ENCODE results near the gene SCARB1.

Gene SCARB1

GRCh38 chr12:124804011-124804621 lies 59.5 kb downstream of the SCARB1 start:
- peak overlapping the region; percentile 53 for H3K27ac ChIP-seq (ENCODE audit: low read length)
- H3K36me3 ChIP-seq (ENCODE audit: control insufficient read depth in 2 of 2, insufficient read depth in 2 of 2, low read length in 2 of 2) = peaks cover 0 to 2% of the 10 kb centered on the region in 2 donors
- no peaks in the 10 kb centered on the region for H3K27me3 ChIP-seq (ENCODE audit: control insufficient read depth in 1 of 2, insufficient read depth in 2 of 2, low read length in 2 of 2)
- peaks cover 9% of the 10 kb centered on the region for H3K4me1 ChIP-seq (ENCODE audit: control insufficient read depth, insufficient read depth, low read length)
- H3K9me3 ChIP-seq (ENCODE audit: control insufficient read depth in 2 of 2, low read length in 2 of 2) = no peaks in the 10 kb centered on the region
- peak overlapping the region in 1 of 2 donors; percentile 42 for H3K9ac ChIP-seq (ENCODE audit: low read length in 2 of 2)
- peak overlapping the region in 1 of 2 donors; percentile 49 for H3K4me3 ChIP-seq (ENCODE audit: low read length in 2 of 2)

- Histone ChIP-seq H3K27me3 (ENCODE audit: control insufficient read depth in 1 of 2, insufficient read depth in 2 of 2, low read length in 2 of 2) (no peaks in the 10 kb centered on the region), H3K4me3 (ENCODE audit: low read length in 2 of 2) (no peak overlapping the region), H3K9ac (ENCODE audit: low read length in 2 of 2) (no peak overlapping the region), H3K9me3 (ENCODE audit: control insufficient read depth in 2 of 2, low read length in 2 of 2) (no peaks in the 10 kb centered on the region), H3K27ac (ENCODE audit: low read length) (no peak overlapping the region), H3K36me3 (ENCODE audit: control insufficient read depth in 2 of 2, insufficient read depth in 2 of 2, low read length in 2 of 2) (peaks cover 0 to 6% of the 10 kb centered on the region in 2 donors), H3K4me1 (ENCODE audit: control insufficient read depth, insufficient read depth, low read length) (peaks cover 9% of the 10 kb centered on the region)
Measured at GRCh38 chr12:124802361-124802760, 61.3 kb downstream of the SCARB1 start.

GRCh38 chr12:124800506-124800905 lies 63.2 kb downstream of the SCARB1 start:
- no peak overlapping the region for H3K27ac ChIP-seq (ENCODE audit: low read length)
- H3K36me3 ChIP-seq (ENCODE audit: control insufficient read depth in 2 of 2, insufficient read depth in 2 of 2, low read length in 2 of 2) = peaks cover 0 to 4% of the 10 kb centered on the region in 2 donors
- H3K4me3 ChIP-seq (ENCODE audit: low read length in 2 of 2) = no peak overlapping the region
- no peaks in the 10 kb centered on the region for H3K9me3 ChIP-seq (ENCODE audit: control insufficient read depth in 2 of 2, low read length in 2 of 2)
- H3K27me3 ChIP-seq (ENCODE audit: control insufficient read depth in 1 of 2, insufficient read depth in 2 of 2, low read length in 2 of 2) = no peaks in the 10 kb centered on the region
- peaks cover 9% of the 10 kb centered on the region for H3K4me1 ChIP-seq (ENCODE audit: control insufficient read depth, insufficient read depth, low read length)
- no peak overlapping the region for H3K9ac ChIP-seq (ENCODE audit: low read length in 2 of 2)

- Histone ChIP-seq H3K27me3 (ENCODE audit: control insufficient read depth in 1 of 2, insufficient read depth in 2 of 2, low read length in 2 of 2) (no peaks in the 10 kb centered on the region), H3K4me3 (ENCODE audit: low read length in 2 of 2) (no peak overlapping the region), H3K27ac (ENCODE audit: low read length) (no peak overlapping the region), H3K4me1 (ENCODE audit: control insufficient read depth, insufficient read depth, low read length) (no peaks in the 10 kb centered on the region), H3K9ac (ENCODE audit: low read length in 2 of 2) (no peak overlapping the region), H3K36me3 (ENCODE audit: control insufficient read depth in 2 of 2, insufficient read depth in 2 of 2, low read length in 2 of 2) (peaks cover 0 to 4% of the 10 kb centered on the region in 2 donors), H3K9me3 (ENCODE audit: control insufficient read depth in 2 of 2, low read length in 2 of 2) (no peaks in the 10 kb centered on the region)
Measured at GRCh38 chr12:124797321-124797720, 66.3 kb downstream of the SCARB1 start.

- no peak overlapping the region for H3K4me3 ChIP-seq (ENCODE audit: low read length in 2 of 2)
- H3K4me1 ChIP-seq (ENCODE audit: control insufficient read depth, insufficient read depth, low read length) = no peaks in the 10 kb centered on the region
- H3K9me3 ChIP-seq (ENCODE audit: control insufficient read depth in 2 of 2, low read length in 2 of 2) = no peaks in the 10 kb centered on the region
- no peaks in the 10 kb centered on the region for H3K27me3 ChIP-seq (ENCODE audit: control insufficient read depth in 1 of 2, insufficient read depth in 2 of 2, low read length in 2 of 2)
- no peak overlapping the region for H3K27ac ChIP-seq (ENCODE audit: low read length)
- peaks cover 0 to 4% of the 10 kb centered on the region in 2 donors for H3K36me3 ChIP-seq (ENCODE audit: control insufficient read depth in 2 of 2, insufficient read depth in 2 of 2, low read length in 2 of 2)
- H3K9ac ChIP-seq (ENCODE audit: low read length in 2 of 2) = no peak overlapping the region
Measured at GRCh38 chr12:124796303-124796960, 67.2 kb downstream of the SCARB1 start.

- no peak overlapping the region for H3K27ac ChIP-seq (ENCODE audit: low read length)
- no peaks in the 10 kb centered on the region for H3K4me1 ChIP-seq (ENCODE audit: control insufficient read depth, insufficient read depth, low read length)
- no peak overlapping the region for H3K9ac ChIP-seq (ENCODE audit: low read length in 2 of 2)
- no peak overlapping the region for H3K4me3 ChIP-seq (ENCODE audit: low read length in 2 of 2)
- H3K9me3 ChIP-seq (ENCODE audit: control insufficient read depth in 2 of 2, low read length in 2 of 2) = no peaks in the 10 kb centered on the region
- H3K36me3 ChIP-seq (ENCODE audit: control insufficient read depth in 2 of 2, insufficient read depth in 2 of 2, low read length in 2 of 2) = peaks cover 0 to 6% of the 10 kb centered on the region in 2 donors
- H3K27me3 ChIP-seq (ENCODE audit: control insufficient read depth in 1 of 2, insufficient read depth in 2 of 2, low read length in 2 of 2) = no peaks in the 10 kb centered on the region
Measured at GRCh38 chr12:124795081-124795948, 68.3 kb downstream of the SCARB1 start.

GRCh38 chr12:124792961-124793441 lies 70.7 kb downstream of the SCARB1 start:
- Histone ChIP-seq H3K27ac (ENCODE audit: low read length) (no peak overlapping the region), H3K4me3 (ENCODE audit: low read length in 2 of 2) (no peak overlapping the region), H3K4me1 (ENCODE audit: control insufficient read depth, insufficient read depth, low read length) (no peaks in the 10 kb centered on the region), H3K36me3 (ENCODE audit: control insufficient read depth in 2 of 2, insufficient read depth in 2 of 2, low read length in 2 of 2) (peaks cover 0 to 5% of the 10 kb centered on the region in 2 donors), H3K9ac (ENCODE audit: low read length in 2 of 2) (no peak overlapping the region), H3K9me3 (ENCODE audit: control insufficient read depth in 2 of 2, low read length in 2 of 2) (no peaks in the 10 kb centered on the region), H3K27me3 (ENCODE audit: control insufficient read depth in 1 of 2, insufficient read depth in 2 of 2, low read length in 2 of 2) (no peaks in the 10 kb centered on the region)

- H3K9ac ChIP-seq (ENCODE audit: low read length in 2 of 2) = no peak overlapping the region
- H3K9me3 ChIP-seq (ENCODE audit: control insufficient read depth in 2 of 2, low read length in 2 of 2) = no peaks in the 10 kb centered on the region
- peaks cover 0 to 2% of the 10 kb centered on the region in 2 donors for H3K36me3 ChIP-seq (ENCODE audit: control insufficient read depth in 2 of 2, insufficient read depth in 2 of 2, low read length in 2 of 2)
- H3K4me3 ChIP-seq (ENCODE audit: low read length in 2 of 2) = no peak overlapping the region
- no peaks in the 10 kb centered on the region for H3K4me1 ChIP-seq (ENCODE audit: control insufficient read depth, insufficient read depth, low read length)
- H3K27me3 ChIP-seq (ENCODE audit: control insufficient read depth in 1 of 2, insufficient read depth in 2 of 2, low read length in 2 of 2) = no peaks in the 10 kb centered on the region
- H3K27ac ChIP-seq (ENCODE audit: low read length) = no peak overlapping the region
Measured at GRCh38 chr12:124792156-124792555, 71.5 kb downstream of the SCARB1 start.

- Histone ChIP-seq H3K27ac (ENCODE audit: low read length) (no peak overlapping the region), H3K27me3 (ENCODE audit: control insufficient read depth in 1 of 2, insufficient read depth in 2 of 2, low read length in 2 of 2) (no peaks in the 10 kb centered on the region), H3K4me3 (ENCODE audit: low read length in 2 of 2) (no peak overlapping the region), H3K36me3 (ENCODE audit: control insufficient read depth in 2 of 2, insufficient read depth in 2 of 2, low read length in 2 of 2) (peaks cover 0 to 2% of the 10 kb centered on the region in 2 donors), H3K9me3 (ENCODE audit: control insufficient read depth in 2 of 2, low read length in 2 of 2) (no peaks in the 10 kb centered on the region), H3K9ac (ENCODE audit: low read length in 2 of 2) (no peak overlapping the region), H3K4me1 (ENCODE audit: control insufficient read depth, insufficient read depth, low read length) (peaks cover 7% of the 10 kb centered on the region)
Measured at GRCh38 chr12:124790650-124791400, 72.8 kb downstream of the SCARB1 start.

GRCh38 chr12:124788936-124789555 lies 74.6 kb downstream of the SCARB1 start:
- Histone ChIP-seq H3K27ac (ENCODE audit: low read length) (no peak overlapping the region), H3K36me3 (ENCODE audit: control insufficient read depth in 2 of 2, insufficient read depth in 2 of 2, low read length in 2 of 2) (peaks cover 0 to 3% of the 10 kb centered on the region in 2 donors), H3K4me3 (ENCODE audit: low read length in 2 of 2) (no peak overlapping the region), H3K9ac (ENCODE audit: low read length in 2 of 2) (no peak overlapping the region), H3K4me1 (ENCODE audit: control insufficient read depth, insufficient read depth, low read length) (peaks cover 7% of the 10 kb centered on the region), H3K27me3 (ENCODE audit: control insufficient read depth in 1 of 2, insufficient read depth in 2 of 2, low read length in 2 of 2) (no peaks in the 10 kb centered on the region), H3K9me3 (ENCODE audit: control insufficient read depth in 2 of 2, low read length in 2 of 2) (no peaks in the 10 kb centered on the region)

Data from stomach smooth muscle (tissue), 2 donors.